ENCODE measurements around the gene STAC2.

DNA sequence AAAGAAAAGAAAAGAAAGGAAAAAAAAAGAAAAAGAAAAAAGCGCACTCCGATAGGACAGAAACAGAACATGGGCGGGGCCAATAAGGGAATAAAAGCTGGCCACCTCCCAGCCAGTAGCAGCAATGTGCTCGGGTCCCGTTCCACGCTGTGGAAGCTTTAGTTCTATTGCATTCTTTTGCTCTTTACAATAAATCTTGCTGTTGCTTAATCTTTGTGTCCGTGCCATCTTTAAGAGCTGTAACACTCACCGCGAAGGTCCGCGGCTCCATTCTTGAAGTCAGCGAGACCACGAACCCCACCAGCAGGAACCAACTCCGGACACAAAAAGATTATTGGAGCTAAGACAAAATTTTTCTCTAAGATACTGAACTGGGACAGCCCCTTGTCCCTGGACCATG lies 56.6 kb downstream of the STAC2 start:
- TF ChIP-seq, protein P1, sequence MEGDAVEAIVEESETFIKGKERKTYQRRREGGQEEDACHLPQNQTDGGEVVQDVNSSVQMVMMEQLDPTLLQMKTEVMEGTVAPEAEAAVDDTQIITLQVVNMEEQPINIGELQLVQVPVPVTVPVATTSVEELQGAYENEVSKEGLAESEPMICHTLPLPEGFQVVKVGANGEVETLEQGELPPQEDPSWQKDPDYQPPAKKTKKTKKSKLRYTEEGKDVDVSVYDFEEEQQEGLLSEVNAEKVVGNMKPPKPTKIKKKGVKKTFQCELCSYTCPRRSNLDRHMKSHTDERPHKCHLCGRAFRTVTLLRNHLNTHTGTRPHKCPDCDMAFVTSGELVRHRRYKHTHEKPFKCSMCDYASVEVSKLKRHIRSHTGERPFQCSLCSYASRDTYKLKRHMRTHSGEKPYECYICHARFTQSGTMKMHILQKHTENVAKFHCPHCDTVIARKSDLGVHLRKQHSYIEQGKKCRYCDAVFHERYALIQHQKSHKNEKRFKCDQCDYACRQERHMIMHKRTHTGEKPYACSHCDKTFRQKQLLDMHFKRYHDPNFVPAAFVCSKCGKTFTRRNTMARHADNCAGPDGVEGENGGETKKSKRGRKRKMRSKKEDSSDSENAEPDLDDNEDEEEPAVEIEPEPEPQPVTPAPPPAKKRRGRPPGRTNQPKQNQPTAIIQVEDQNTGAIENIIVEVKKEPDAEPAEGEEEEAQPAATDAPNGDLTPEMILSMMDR (IDR thresholded peaks at IDR 0.05): no peak
- TF ChIP-seq, protein P2, sequence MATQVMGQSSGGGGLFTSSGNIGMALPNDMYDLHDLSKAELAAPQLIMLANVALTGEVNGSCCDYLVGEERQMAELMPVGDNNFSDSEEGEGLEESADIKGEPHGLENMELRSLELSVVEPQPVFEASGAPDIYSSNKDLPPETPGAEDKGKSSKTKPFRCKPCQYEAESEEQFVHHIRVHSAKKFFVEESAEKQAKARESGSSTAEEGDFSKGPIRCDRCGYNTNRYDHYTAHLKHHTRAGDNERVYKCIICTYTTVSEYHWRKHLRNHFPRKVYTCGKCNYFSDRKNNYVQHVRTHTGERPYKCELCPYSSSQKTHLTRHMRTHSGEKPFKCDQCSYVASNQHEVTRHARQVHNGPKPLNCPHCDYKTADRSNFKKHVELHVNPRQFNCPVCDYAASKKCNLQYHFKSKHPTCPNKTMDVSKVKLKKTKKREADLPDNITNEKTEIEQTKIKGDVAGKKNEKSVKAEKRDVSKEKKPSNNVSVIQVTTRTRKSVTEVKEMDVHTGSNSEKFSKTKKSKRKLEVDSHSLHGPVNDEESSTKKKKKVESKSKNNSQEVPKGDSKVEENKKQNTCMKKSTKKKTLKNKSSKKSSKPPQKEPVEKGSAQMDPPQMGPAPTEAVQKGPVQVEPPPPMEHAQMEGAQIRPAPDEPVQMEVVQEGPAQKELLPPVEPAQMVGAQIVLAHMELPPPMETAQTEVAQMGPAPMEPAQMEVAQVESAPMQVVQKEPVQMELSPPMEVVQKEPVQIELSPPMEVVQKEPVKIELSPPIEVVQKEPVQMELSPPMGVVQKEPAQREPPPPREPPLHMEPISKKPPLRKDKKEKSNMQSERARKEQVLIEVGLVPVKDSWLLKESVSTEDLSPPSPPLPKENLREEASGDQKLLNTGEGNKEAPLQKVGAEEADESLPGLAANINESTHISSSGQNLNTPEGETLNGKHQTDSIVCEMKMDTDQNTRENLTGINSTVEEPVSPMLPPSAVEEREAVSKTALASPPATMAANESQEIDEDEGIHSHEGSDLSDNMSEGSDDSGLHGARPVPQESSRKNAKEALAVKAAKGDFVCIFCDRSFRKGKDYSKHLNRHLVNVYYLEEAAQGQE (IDR thresholded peaks at IDR 0.05; ENCODE audit: insufficient read depth in 1 of 2, low read depth in 2 of 2, low read length in 1 of 2): no peak
